ENCODE measurements around the gene GALNT12.

Gene GALNT12

DNA sequence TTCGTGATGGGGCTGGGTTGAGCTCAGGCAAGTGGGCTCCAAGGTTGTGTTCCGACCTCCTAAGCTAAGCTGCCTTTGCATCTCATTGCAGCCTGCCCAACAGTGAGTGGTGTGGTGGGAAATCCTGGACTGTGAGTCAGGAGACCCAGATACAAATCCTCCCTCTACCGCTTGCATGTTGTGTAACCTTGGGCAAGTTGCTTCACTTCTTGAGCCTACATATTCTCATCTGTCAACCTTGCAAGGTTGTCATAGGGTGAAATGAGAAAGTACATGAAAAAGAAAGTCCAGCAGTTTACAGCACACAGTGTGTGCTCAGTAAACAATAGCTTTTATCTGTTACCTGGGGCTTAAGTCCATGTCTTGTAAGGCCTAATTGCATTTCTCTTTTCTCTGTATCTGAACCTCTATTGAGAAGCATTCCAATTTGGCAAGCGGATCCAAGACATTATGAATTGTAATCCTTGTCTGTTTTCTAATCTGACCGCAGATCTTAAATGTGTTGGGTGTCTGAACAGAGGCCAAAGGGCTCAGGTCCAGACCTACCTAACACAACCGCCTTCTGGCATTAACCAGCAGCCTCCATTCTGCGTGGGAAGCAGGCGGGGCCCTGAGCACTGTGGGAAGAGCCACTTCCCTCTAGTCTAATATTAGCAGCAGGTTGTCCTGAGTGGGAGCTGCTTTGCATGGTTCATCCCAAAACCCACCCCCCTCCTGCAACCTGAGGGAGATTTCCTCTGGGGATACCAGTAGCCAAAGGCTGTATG lies 1.8 kb upstream of the GALNT12 start:
- no peak for DNase-seq

DNA sequence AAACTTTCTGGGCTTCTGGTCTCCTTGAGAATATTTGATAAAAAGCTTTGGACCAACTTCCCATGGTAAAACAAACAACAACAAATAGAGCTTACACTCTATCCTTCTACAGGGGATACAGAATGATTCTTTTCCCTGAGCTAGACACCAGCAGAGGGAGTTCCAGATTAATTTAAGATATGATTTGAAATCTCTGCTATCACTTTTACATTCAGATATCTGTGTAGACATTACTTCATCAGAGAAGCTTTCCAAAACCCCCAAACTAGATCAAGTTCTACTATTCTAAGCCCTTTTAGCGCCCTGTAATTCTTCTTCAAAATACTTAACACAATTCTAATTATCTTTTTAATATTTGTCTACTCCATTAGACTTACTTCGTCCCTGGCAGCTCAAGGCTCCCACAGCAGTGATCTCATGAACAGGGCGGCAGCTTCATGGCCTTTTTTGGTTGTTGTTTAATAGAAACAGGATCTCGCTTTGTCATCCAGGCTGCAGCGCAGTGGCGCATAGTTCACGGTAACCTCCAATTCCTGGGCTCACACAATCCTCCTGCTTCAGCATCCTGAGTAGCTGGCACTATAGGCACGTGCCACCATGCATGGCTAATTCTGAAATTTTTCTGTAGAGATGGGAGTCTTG lies 955 bp upstream of the GALNT12 start:
- DNase-seq = no peak

DNA sequence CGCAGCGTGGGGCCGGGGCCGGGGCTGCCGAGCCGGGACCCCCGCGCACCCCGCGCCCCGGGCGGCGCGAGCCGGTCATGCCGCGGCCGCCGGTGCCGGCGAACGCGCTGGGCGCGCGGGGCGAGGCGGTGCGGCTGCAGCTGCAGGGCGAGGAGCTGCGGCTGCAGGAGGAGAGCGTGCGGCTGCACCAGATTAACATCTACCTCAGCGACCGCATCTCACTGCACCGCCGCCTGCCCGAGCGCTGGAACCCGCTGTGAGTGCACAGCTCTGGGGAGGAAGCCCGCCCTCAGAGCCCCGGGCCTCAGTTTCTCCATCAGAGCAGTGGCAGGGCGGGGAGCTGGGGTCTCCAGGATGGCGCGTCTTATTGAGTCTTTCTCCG lies 335 bp downstream of the GALNT12 start:
- no peak for DNase-seq

DNA sequence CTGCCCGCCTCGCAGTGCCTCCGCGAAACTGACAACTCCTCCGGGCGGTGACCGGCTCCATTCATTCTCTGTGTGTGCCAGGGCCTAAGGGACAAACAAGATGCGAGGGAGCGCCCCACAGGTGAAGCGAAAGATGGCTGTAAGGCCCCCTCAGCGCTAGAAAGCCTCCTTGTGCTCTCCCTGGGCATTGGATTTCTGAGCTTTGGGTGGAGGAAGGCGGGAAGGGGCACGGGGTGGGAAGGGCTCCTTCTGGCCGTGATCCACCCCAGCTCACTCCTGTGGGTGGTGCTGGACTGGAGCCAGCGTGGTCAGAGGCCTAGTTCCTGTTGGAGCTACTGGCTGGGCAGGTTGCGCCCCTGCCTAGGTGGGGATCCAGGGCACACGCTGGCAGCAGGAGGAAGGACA lies 943 bp downstream of the GALNT12 start:
- DNase-seq = no peak

DNA sequence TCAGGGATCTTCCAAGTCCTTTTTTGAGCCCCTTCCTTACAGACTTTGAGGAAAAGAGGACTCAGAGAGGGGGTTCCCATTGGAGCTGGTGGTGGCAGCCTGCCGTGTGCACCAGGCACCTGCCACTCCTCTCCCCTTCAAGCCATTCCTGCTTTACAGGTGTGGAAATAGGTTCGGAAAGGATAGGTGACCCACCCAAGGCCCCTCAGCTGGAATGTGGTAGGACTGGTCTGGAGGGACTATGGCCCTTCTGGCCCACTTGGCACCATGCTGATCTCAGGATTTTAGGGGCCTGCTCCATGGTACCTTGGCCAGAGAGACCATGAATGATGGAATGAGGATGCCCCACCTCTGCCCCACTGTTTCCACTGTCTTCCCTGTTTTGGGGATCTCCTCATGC lies 1.4 kb downstream of the GALNT12 start:
- no peak for DNase-seq

DNA sequence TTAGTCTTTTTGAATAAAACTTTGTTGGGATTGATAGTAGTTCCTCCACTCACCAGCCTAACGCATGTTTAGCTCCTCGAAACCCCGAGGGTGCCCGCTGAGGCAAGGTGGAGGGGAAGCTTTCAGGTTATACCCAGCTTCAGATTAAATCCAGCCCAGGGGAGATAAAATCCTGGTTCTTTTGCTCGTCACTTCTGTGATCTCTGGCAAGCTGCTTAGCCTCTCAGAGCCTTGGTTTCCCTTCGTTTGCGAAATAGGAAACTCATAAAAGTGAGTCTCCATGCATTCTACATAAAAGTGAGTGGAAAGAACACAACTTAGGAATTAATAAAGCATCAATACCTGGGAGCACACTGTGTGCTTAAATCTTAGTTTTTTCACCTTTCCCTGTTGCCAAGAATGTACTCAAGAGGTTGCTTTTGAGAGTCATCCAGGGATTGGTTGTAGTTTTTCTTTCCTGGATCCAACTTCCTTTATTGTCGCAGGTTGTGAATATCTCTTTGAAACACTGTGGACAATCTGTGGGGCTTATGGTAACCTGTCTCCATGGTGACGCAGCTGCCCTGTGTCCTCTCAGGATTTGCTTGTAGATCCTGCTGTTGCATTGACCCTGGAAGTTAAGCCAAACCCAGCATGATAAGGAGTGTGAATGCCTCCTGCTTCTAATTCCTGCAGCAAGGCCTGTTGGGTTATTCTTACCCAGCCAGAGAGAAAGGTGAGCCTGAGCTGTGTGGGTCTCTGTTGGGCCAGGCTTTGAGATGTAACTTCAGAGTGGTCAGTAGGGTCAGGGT lies 2.0 kb downstream of the GALNT12 start:
- DNase-seq = no peak

DNA sequence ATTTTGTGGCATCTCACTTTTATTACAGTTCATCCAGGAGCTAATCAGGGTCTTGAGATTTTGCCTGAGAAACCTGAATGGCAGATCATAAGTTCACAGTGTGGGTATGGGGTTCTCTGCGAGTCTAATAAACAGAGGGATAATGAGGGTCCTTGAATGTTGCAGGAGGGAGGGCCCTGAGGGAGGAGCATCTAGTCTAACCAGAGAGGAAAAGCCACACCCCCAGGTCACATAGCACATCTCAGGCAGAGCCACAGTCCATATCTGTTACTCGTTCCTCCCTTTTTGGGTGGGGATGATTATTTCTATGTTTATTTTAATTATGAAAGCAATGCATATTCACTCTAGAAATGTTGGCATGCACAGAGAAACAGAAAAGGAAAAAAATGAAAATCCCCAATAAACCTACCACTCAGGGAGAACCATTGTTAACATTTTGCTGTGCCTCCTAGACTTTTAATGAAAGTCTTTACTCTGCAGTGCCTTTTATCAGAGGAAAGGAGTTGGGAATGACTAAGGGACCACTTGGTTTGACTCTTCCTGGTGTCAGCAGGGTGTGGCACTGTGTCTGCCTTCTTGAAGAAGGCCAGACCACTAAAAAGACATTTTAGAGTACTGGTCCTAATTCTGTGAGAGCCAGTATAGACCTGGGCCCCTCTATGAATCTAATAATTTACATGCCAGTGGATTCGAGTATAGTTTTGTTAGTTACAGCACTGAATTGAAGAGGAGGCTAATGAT lies 2.8 kb downstream of the GALNT12 start:
- no peak for DNase-seq

DNA sequence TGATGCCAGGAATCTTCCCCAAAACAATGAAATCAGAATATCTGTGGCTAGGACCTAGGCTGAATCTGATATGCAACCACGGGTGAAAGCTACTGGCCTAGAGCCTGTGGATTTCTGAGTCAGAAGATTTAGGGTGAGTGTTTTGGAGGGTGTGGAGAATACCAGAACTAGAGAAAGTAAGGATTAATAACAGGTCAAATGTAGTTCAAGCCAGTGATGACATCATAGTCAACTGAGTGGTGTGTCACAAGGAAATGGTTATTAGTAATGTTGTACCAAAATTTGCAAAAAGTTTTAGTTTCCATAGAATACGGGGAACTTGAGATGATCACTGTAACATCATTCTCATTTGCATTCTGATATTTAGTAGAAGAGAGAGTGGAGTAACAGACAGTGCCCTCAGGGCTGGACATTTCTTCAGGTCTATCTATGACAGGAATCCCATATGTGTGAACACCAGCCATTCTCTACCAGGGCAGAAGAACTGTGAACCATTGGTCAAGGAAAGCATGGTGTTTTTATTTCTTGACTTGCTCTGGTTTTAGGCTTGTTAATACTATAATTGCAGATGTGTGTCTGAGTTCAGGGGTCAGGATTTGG lies 3.7 kb downstream of the GALNT12 start:
- DNase-seq = no peak

DNA sequence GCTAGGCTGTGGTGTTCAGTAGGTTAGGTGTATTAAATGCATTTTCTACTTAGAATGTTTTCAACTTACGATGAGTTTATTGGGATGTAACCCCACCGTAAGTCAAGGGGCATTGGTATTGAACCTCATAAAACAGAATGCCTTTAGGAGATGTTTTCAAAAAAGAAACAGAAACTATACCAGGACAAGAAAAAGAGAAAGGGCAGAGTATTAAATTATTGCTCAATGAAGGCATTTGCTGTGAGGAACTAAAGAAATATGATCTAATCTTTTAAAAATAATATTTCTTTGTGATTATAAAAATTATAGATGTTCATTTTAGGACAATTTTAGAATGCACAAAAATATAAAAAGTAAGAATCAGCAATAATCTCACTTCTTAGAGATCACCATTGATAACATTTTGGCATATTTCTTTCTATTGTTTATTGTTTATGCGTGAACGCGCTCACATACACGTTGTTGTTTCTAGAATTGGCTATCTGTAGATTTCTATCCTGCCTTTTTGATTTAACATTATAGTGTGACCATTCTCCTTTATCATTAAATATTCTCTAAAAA lies 8.0 kb downstream of the GALNT12 start:
- DNase-seq = no peak

DNA sequence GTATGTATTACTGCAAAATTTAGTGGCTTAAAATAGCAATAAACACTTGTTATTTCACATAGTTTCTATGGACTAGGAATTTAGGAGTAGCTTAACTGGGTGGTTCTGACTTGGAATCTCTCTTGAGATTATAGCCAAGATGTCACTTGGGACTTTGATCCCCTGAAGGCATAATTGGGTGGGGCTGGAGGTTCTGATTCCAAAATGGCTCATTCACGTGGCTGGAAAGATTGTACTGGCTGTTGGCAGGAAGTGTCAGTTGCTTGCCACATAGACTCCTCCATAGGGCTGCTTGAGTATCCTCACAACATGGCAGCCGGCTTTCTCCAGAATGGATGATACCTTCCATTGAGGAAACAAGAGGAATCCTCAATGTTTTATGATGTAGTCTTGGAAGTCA lies 11.3 kb downstream of the GALNT12 start:
- DNase-seq = no peak

DNA sequence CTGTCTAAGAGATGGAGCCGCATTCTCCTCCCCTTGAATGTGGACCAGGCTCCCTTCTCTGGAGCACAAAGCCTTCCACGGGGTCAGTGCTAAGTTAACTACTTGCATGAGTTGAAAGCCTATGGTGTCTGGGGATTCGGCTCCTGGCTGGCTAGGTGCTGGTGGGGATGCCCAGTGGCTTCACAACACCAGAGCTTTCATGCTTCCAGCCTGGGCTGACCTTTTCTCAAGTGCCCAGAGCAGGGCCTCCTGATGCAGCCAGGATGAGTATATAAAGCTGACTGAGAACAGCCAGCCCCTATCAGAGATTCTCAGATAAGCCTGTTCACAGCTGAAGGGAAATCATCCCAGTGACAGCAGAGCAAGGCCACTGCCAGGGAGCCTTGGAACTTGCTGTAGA lies 11.8 kb downstream of the GALNT12 start:
- DNase-seq = no peak

DNA sequence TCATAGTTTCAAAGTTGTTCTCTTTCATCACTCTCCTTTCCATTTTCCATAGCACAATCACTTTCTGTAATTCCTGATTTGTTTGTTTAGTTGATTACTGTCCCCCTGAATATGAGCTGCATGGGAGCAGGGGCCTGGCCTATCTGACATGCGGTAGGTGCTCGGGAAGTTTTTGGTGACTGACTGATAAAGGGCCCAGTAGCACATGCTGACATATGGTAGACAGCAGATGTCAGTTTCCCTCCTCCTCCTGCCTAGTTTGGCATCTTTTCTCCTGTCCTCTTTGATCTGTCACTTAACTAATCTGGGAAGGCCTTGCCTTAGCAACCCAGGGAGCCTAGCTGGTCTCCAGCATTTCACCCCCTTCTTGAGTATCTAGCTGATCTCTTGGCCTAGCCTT lies 14.4 kb downstream of the GALNT12 start:
- DNase-seq = no peak

DNA sequence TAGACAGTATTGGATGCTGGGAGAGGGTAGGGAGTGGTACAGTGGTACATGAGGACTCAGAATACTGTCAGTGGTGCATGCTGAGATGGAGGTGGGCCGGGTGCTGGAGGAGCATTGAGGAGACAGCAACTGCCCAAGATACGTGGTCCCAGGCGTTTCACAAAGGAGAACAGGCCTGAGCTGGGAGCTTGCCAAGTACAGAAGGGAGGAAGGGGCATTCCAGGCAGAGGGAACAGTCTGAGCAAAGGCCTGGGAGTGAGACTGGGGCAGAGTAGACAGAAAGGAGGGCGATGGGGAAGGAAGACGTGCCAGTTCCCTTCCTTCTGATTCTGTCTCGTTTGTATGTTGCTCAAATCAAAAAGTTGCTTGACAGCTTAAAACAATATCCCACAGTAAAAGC lies 15.2 kb downstream of the GALNT12 start:
- DNase-seq = no peak

DNA sequence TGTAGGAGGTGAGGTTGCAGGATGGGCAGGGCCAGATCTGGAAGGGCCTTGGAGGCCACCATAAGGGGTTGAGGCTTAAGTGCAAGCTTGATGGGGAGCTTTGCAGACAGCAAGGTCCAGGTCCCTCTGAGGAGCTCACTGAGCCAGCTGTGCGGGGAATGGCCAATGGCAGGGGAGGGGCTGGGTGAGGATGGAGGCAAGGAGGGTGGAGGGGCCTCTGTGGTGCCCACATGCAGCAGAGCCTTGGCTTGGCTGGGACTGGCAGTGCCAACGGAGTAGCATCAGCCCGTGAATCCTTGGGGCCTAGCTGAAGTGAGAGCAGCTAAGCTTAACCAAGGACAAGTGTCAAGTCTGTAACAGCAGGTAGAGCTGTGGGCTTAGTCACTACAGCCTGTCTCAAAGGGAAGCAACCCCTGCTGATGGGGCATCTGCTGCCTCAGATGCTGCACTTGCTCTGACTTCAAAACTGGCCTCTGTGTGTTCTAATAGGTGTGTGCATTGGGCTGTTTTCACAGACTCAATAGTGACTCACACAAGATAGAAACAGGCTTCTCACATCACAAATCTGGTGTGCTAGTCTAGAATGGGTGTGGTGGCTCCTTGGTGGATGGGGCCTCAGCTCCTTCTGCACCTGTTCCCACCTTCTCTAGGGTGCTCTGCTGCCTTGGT lies 16.3 kb downstream of the GALNT12 start:
- DNase-seq = no peak

DNA sequence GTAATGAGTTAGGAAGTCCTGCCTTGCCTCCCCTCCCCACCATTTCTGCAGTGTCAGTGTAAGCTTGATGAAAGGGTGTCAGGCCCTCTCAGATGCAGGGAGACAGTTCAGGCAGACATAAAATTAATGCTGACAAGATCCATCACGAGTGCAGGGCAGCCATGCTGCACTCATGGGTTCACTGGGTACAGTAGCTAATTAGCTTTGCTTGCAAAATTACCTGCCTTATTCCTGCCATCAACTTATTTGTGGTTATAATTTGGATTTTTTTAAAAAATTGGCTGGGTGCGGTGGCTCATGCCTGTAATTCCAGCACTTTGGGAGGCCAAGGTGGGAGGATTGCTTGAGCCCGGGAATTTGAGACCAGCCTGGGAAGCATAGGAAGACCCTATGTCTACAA lies 17.9 kb downstream of the GALNT12 start:
- no peak for DNase-seq

DNA sequence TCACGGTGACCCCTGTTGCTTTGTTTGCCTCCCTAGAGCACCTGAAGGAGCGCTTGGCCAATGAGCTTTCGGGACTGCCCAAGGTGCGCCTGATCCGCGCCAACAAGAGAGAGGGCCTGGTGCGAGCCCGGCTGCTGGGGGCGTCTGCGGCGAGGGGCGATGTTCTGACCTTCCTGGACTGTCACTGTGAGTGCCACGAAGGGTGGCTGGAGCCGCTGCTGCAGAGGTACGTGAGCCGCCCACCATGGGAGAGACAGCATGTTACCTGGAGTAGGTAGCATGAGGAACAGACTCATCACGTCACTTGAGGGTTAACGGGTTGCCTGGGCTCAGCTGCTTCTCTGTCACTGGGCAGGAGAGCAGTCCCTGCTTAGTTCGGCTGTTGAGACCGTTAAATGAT lies 19.2 kb downstream of the GALNT12 start:
- DNase-seq = no peak

DNA sequence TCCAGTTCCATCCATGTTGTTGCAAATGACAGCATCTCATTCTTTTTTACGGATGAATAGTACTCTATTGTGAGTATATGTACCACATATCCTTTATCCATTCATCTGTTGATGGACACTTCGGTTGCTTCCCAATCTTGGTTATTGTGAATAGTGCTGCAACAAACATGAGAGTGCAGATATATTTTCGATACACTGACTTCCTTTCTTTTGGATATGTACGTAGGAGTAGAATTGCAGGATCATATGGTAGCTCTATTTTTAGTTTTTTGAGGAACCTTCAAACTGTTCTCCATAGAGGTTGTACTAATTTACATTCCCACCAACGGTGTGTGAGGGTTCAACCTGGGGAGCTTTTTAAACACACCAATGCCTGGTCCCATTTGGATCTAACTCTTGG lies 22.3 kb downstream of the GALNT12 start:
- no peak for DNase-seq

DNA sequence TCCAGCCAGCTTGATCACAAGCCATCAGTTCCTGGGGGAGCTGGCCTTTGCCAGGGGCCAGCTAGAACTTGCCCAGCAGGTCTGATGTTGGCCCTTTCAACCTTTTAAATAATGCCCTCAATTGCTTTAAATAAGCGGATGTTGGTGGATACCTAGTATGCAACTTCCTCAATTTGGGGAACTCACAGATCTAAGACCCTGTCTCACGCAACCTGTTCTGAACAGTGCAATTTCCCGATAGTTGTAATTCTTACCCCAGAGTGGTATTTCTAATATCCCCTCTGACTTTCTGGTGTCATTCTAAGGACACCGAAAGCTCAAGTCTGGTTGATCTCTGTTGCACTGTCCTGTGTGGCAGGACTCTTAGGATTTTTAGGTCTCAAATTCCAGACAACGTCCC lies 23.1 kb downstream of the GALNT12 start:
- DNase-seq = no peak

DNA sequence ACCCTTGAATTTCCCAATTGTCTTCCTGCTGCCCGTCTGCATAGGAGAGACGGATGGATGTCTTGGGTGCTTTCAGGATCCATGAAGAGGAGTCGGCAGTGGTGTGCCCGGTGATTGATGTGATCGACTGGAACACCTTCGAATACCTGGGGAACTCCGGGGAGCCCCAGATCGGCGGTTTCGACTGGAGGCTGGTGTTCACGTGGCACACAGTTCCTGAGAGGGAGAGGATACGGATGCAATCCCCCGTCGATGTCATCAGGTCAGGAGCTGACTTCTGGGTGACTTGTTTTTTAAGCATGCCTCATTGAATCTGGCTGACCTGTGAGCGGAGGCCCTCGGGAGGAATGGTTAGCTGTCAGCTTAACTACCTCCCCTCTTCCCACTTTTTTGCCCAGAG lies 24.2 kb downstream of the GALNT12 start:
- DNase-seq = no peak

DNA sequence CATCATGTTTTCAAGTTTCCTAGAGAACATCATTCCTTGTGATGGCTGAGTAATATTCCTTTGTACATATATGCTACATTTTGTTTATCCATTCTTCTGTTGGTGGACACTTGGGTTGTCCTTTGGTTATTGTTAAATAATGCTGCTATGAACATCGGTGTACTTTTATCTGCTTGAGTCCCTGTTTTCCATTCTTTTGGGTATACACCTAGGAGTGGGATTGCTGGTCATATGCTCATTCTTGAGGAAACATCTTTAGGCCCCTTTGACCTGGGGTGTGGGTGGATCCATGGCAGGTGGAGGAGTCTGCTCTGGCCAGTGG lies 25.3 kb downstream of the GALNT12 start:
- DNase-seq = no peak

DNA sequence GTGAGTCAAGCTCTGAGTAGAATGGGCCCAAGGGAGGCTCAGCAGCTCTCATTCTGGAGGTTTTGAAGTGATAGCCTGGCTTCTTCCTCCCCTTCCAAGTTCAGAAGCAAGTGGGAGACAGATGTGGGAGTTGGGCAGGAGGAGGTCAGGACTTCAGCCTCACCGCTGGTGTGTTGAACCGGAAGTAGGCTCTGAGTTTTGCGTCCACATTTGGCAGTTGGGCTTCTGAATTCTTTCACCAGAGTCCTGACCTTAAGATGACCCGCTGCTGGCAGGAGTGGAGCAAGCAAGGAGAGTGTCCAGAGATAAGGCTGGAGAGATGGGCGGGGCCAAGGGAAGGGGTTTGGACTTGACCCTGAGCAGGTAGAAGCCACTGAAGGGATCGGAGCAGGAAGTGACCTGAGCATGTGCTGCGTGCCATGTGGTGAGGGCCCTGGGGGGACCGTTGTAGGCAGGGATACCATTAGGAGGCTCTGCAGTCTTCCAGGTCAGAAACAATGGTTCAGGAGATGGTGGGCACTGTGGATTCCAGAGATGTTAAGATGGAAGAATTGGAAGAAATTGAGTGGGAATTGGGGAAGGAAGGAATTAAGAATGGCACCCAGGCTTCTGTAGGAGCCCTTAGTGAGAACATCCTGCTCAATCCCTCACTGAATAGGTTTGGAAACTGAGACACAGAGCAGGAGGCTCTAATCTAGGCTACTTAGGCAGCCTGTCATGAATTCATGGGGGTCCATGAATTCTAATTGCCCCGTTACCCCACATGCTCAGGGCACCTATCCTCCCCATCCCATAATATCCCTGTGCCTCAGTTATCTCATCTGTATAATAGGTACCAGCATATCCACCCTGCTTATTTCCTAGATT lies 25.9 kb downstream of the GALNT12 start:
- no peak for DNase-seq
